Panc1 (cell line): Measurements from ENCODE around the gene HOXA7. TPM values are rescaled to one million over a fixed set of nuclear protein-coding genes. Genes with fewer than 3 reads are reported as not detected.

Experiments used
- ATAC-seq: fragments of 200-7000 bp; cut with Tn5 transposase; 2 replicates; pipeline ENCODE4 v1.9.1; 2020; ENCODE audit warnings: mild to moderate bottlenecking, moderate library complexity
- BruUV-seq: library from RNA; stranded (reverse); fragments of 400-500 nt; replicated peaks from 2 replicates; lab custom pipeline; 2021; lab: Mats Ljungman, UMichigan
- CTCF ChIA-PET: fragments of 300-600 bp; sonication (Branson Sonifier 250); formaldehyde crosslinking; loops from one replicate; lab custom pipeline; 2022; ENCODE audit warnings: antibody characterized with exemption; lab: Charles Lee
- POLR2A ChIA-PET: fragments of 300-600 bp; sonication (Branson Sonifier 250); formaldehyde crosslinking; loops from one replicate; lab custom pipeline; 2022; ENCODE audit warnings: antibody characterized with exemption; lab: Charles Lee
- DNase-seq: peaks from one replicate; pipeline ENCODE4 v3.0.0-alpha.2; 2010; ENCODE audit warnings: low read depth, low spot score
- H3K27ac ChIP-seq: 2 replicates; pipeline ENCODE4 v1.5.1; 2011; ENCODE audit warnings: mild to moderate bottlenecking, low read length, inconsistent platforms
- H3K27me3 ChIP-seq: fragments of 200-500 bp; sonication (Bioruptor generic); 2 replicates; pipeline ENCODE4 v1.6.0; 2014; ENCODE audit warnings: low read length, inconsistent platforms; ENCODE audit not compliant: control insufficient read depth, insufficient read depth
- H3K36me3 ChIP-seq: fragments of 200-500 bp; sonication (Bioruptor generic); 2 replicates; pipeline ENCODE4 v1.5.1; 2014; ENCODE audit warnings: inconsistent platforms, mild to moderate bottlenecking, low read length, moderate library complexity; ENCODE audit not compliant: control insufficient read depth, insufficient read depth
- H3K4me1 ChIP-seq: 2 replicates; pipeline ENCODE4 v1.5.1; 2011; ENCODE audit warnings: inconsistent platforms, mild to moderate bottlenecking, low read length, moderate library complexity; ENCODE audit not compliant: control insufficient read depth, insufficient read depth
- H3K4me3 ChIP-seq, 2 experiments: 2 replicates each; pipeline ENCODE4 v1.5.1; 2011 to 2012; ENCODE audit warnings: low read depth in 2 of 2, low read length in 2 of 2, mild to moderate bottlenecking in 2 of 2, inconsistent platforms in 1 of 2, moderate library complexity in 1 of 2
- H3K9me3 ChIP-seq: fragments of 200-500 bp; sonication (Bioruptor generic); 2 replicates; pipeline ENCODE4 v1.5.1; 2014; ENCODE audit warnings: low read depth, mild to moderate bottlenecking, inconsistent platforms, low read length, moderate library complexity; ENCODE audit not compliant: control insufficient read depth, insufficient read depth
- CTCF ChIP-seq: fragments of 450-650 bp; IDR thresholded peaks from 2 replicates; pipeline ENCODE4 v1.5.1; 2017; ENCODE audit warnings: mild to moderate bottlenecking
- POLR2AphosphoS5 ChIP-seq: IDR thresholded peaks from 2 replicates; pipeline ENCODE4 v1.6.1; 2012; ENCODE audit warnings: mild to moderate bottlenecking, low read depth, low read length, moderate library complexity
- REST ChIP-seq, 2 experiments: IDR thresholded peaks; 2 replicates each; pipeline ENCODE4 v1.6.1; 2011 to 2012; ENCODE audit warnings: low read depth in 2 of 2, control low read depth in 1 of 2, low read length in 1 of 2, mild to moderate bottlenecking in 1 of 2, moderate library complexity in 1 of 2; ENCODE audit not compliant: insufficient read depth in 1 of 2
- SIN3A ChIP-seq: IDR thresholded peaks from 2 replicates; pipeline ENCODE4 v1.6.1; 2012; ENCODE audit warnings: low read depth, mild to moderate bottlenecking, low read length, moderate library complexity, borderline replicate concordance; ENCODE audit not compliant: insufficient read depth
- TCF7L2 ChIP-seq: IDR thresholded peaks from 2 replicates; pipeline ENCODE4 v1.6.1; 2011; ENCODE audit warnings: mild to moderate bottlenecking, low read depth, low read length, inconsistent platforms
- in situ Hi-C: cut with HindIII; loops from 2 replicates; pipeline ENCODE4 v1.10.0; 2016; ENCODE audit warnings: low sequenced_read_pairs, low pct_unique_long_range_greater_than_20kb
- intact Hi-C: fragments of 100-400 bp; cut with micrococcal nuclease; formaldehyde crosslinking; loops from one replicate; pipeline ENCODE4 v1.10.0; 2022; ENCODE audit not compliant: unreplicated experiment
- total RNA-seq: library from RNA; stranded (reverse); gene quantifications from one replicate; pipeline ENCODE4 v1.2.1, GENCODE V29; 2021; ENCODE audit not compliant: unreplicated experiment

HOXA7 gene
- total RNA-seq, 1 experiment from 2014 or later: not detected

- Histone ChIP-seq H3K27me3 (no peaks in the 10 kb centered on the region), H3K9me3 (no peaks in the 10 kb centered on the region), H3K27ac (no peak overlapping the region), H3K4me3 (no peak overlapping the region), H3K4me1 (peaks cover 5% of the 10 kb centered on the region; the same call in 1 of the 2 replicates), H3K36me3 (no peaks in the 10 kb centered on the region)
- in situ Hi-C loops (no loop called here), intact Hi-C loops (no loop called here)
- ATAC-seq: no peak
- CTCF ChIA-PET: no interaction called here
- POLR2A ChIA-PET: no interaction called here
- DNase-seq: no peak
- no peak for TF ChIP-seq POLR2AphosphoS5
- no peak for TF ChIP-seq TCF7L2
- TF ChIP-seq SIN3A: no peak
- BruUV-seq: no TSS peak
Measured at GRCh38 chr7:27173511-27173955, 17.1 kb upstream of the HOXA7 start.

- POLR2A ChIA-PET: no interaction called here
- no TSS peak for BruUV-seq
- no peak overlapping the region for H3K4me3 ChIP-seq
Measured at GRCh38 chr7:27172823-27173510, 16.5 kb upstream of the HOXA7 start.

More at GRCh38 chr7:27172823-27173510, 16.5 kb upstream of the HOXA7 start:
- in situ Hi-C loops (no loop called here), intact Hi-C loops (no loop called here)
- DNase-seq: no peak
- ATAC-seq: no peak
- CTCF ChIA-PET: no interaction called here
- Histone ChIP-seq H3K9me3 (no peaks in the 10 kb centered on the region), H3K27ac (no peak overlapping the region), H3K4me1 (peaks cover 5% of the 10 kb centered on the region; the same call in 1 of the 2 replicates), H3K27me3 (no peaks in the 10 kb centered on the region), H3K36me3 (no peaks in the 10 kb centered on the region)
- no peak for TF ChIP-seq POLR2AphosphoS5
- no peak for TF ChIP-seq CTCF
- TF ChIP-seq TCF7L2: no peak
- TF ChIP-seq SIN3A: no peak
- TF ChIP-seq REST (IDR thresholded peaks at IDR 0.05; ENCODE audit: insufficient read depth in 1 of 2, low read depth in 2 of 2, low read length in 1 of 2): no peak
